SW 1271 (cell line): ENCODE data around the gene FSIP1.

ENCODE experiments used
- DNase-seq, 2 experiments: peaks; one replicate each; lab custom pipeline; 2025; lab: John Stamatoyannopoulos, UW

The FSIP1 gene

DNA sequence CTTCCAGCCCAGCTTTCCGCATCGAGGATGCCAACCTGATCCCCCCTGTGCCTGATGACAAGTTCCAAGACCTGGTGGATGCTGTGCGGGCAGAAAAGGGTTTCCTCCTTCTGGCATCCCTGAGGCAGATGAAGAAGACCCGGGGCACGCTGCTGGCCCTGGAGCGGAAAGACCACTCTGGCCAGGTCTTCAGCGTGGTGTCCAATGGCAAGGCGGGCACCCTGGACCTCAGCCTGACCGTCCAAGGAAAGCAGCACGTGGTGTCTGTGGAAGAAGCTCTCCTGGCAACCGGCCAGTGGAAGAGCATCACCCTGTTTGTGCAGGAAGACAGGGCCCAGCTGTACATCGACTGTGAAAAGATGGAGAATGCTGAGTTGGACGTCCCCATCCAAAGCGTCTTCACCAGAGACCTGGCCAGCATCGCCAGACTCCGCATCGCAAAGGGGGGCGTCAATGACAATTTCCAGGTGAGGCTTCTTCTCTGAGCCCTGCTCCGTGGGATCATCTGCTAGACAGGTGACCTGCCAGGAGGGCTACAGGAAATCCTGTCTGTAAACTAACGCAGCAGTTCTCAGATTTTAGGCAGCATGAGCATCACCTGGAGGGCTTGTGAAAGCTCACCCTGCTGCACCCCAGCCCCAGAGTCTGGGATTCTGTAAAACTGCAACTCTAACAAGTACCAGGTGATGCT, 200.2 kb downstream of the FSIP1 start:
- no peak for DNase-seq

DNA sequence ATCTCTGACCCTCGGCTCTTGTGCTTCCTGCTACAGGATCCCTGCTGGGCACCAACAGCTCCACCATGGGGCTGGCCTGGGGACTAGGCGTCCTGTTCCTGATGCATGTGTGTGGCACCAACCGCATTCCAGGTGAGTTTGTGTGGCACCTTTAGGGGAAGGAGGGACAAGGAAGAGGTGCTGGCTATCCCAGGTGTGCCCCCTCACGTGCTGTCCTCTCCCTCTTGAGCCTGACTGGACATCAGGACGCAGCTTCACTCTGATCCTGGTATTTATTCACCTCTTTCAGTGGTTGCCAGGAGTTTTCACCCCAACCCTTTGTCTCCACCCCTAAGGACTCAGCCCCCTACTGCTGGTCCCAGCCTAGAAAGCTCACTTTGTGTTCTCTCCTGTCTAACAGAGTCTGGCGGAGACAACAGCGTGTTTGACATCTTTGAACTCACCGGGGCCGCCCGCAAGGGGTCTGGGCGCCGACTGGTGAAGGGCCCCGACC, 200.8 kb downstream of the FSIP1 start:
- peak; percentile 19 to 47 for DNase-seq

DNA sequence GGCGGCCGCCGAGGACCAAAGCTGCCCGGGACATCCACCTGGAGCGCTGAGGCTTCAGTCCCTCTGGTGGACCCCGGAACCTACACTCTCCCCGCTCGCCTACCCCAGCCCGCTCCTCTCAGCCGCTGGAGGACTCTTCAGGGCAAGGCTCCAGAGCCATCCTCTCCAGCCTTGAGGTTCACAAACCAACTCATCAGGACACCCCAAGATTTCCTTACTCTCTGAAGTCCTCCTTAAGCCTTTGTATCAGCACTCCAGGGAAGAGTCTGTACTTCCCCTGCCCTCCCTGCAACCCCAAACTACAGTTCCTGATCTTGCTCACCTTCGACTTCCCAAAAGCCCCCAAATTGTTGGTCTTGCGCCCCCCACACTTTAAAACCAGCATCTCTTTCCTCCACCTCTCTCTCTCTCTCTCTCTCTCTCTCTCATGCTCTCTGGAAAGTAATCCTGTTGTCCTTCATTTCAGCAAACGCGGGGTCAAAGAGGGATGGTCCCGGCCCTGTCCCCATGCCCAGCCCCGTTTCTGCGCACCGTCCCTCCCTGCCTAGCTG, 201.3 kb downstream of the FSIP1 start:
- DNase-seq = no peak

DNA sequence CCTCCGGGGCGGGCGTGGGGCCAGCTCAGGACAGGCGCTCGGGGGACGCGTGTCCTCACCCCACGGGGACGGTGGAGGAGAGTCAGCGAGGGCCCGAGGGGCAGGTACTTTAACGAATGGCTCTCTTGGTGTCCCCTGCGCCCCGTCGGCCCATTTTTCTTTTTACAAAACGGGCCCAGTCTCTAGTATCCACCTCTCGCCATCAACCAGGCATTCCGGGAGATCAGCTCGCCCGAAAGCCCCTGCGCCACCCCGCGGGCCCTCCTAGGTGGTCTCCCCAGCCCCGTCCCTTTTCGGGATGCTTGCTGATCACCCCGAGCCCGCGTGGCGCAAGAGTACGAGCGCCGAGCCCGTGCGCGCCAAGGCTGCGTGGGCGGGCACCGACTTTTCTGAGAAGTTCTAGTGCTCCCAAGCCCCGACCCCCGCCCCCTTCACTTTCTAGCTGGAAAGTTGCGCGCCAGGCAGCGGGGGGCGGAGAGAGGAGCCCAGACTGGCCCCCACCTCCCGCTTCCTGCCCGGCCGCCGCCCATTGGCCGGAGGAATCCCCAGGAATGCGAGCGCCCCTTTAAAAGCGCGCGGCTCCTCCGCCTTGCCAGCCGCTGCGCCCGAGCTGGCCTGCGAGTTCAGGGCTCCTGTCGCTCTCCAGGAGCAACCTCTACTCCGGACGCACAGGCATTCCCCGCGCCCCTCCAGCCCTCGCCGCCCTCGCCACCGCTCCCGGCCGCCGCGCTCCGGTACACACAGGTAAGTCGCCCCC, 202.0 kb downstream of the FSIP1 start, which contains the start of gene THBS1:
TSS of gene THBS1 (plus strand) at position 595 of the 757 bp plus-strand sequence. CDS start 779 bp downstream, outside the sequence.
- peak; percentile 21 to 57 for DNase-seq

DNA sequence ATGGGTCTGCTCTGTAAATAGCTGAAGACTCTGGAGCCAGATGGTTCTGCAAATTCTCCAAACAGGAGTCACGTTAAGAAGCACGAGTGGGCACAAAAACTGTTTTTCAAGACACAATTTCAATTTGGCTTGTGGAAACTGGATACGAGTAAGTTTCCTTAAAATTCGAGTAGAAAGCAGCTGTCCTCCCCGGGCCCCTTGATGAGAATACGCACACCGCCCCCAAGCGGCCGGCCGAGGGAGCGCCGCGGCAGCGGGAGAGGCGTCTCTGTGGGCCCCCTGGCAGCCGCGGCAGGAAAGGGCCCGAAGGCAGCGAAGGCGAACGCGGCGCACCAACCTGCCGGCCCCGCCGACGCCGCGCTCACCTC, 202.5 kb downstream of the FSIP1 start:
- DNase-seq = peak; percentile 44 to 47

DNA sequence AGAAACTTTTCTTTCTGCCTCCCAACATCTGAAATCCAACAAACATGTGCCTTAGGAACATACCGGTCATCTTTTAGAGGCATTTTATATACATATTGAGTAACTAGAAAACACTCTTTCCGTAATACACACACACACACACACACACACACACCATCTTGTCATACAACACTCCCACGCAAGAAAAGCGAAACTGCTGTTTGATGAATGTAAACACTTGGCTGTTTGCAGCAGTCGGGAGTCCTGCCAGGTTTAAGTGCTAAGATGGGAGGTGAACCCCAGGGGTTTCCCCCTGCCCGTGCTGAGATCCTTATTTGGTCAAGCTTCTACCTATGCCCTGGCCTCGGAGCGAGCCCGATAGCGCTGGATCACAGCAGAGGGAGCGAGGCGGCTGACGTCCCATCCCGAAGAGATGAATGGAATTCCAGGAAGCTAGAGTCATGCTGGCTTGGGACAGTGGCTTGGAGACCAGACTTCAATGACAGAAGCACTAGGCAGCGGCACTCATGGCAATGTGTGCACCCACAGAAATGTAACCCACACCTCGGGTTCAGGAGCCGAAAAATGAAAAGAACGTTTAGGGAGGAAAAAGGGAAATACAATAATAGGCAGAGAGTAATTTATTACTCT, 203.0 kb downstream of the FSIP1 start:
- DNase-seq = no peak

DNA sequence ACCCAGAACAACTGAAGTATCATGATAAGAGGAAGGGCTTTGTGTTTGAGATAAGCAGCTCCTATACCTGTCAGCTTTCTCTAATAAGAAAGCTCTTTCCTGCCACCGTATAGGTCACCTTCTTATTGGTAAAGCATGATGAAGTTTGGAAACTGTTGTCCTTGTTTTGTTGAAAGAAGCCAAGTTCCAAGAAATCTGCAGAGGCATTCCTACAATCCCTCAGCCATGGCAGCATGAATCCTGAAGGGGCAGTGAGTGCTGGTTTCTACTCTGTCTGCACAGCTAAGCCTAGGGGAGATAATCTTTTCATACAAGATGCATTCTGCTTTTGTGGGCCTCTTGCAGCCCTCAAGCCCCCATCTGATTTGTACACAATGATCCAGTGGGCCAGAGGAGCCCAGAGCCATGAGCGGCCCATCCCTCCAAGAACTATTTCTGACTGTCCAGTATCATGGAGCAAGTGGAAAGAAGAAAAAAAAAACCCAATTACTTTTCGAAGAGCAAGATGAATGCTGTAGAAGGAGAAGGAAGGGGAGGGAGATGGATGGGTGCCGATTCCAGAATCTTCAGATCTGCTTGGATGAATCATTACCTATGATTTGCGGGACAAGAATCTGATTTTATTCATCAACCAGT, 203.7 kb downstream of the FSIP1 start:
- no peak for DNase-seq

DNA sequence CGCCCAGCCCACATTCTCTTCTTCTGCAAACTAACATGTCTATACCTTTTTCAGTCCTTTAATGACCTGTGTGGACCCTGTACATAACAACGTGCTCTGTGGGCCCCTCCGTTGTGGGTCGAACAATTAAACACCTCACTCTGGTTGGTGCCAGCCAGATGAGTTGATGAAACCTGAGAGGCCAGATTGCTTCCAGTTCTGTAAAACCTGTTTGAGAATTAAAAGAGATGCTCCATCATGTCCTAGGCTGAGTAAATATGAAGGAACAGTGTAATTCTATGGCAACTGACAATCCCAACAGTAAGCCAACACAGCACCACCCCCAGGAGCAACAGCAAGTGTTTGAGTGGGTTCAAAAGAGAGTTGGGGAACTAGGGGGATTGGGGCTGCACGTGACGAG, 207.5 kb downstream of the FSIP1 start:
- DNase-seq = no peak

DNA sequence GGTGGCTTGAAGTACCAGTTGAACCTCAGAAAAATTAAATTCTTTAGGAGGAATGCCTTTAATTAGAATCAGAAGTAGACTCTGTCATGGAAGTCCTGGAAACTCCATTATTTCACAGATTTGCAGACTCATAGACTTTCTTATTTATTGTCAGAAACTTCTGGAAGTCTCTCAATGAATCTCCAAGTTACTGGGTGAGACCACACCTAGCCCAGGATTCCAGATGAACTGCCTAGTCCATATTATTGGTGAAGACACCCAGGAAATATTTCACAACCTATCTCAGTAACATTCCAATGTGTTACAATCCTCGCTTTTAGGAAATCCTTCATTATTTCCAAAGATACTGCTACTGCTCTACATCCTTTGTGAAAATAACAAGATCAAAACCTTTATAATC, 208.2 kb downstream of the FSIP1 start:
- DNase-seq = no peak

DNA sequence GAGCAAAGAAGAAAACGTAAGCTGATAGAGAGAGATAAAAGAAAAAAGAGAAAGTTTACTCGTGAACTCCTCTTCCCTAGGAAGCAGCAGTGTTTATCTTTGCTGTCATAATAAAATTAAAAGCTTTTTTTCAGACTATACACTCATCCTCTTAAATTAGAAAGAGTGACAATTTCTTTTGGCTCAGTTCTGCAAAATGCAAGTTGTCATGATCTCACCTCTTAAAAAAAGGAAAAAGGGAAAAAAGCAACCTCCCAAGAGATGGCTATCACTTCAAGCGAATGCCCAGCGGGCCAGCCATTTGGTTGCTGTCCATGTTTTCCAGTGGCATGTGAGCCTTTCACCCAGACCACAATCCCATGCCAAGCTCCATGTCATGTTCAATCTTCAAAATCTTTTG, 208.8 kb downstream of the FSIP1 start:
- DNase-seq = no peak

DNA sequence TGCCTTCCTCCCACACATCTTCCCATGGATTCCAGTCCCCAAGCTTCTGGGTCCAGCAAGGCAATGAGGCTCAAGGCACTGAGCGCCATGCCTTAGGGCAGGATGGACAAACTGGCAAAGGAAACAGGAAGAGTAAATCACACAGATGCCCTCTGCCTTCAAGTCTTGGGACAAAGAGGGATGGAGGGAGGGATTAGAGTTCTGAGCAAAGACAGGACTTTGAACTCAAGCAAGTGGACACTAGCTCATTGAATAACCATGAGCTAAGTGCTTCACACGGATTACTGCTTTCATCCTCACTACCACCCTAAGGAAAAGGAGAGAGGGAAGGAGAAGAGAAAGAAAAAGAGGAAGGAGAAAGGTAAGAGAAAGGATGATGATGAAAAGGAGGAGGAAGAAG, 209.4 kb downstream of the FSIP1 start:
- no peak for DNase-seq

DNA sequence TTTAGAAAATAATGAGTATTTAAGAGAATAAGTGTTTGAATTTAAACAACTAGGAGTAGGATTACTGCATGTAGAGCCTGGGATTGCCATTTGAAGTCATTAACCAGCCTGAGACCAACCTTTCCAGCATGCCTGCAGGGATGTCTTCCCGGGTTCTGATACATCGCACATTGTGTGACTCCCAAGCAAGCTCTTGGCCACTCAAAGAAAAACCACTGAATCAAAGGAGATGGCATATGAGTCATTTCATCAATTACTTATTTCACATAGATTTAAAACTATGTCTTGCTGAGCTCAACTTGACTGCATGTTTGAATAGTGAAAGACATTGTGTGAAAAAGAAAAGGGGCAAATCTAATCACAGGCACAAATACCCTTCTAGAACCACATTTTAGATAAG, 216.8 kb downstream of the FSIP1 start:
- no peak for DNase-seq

DNA sequence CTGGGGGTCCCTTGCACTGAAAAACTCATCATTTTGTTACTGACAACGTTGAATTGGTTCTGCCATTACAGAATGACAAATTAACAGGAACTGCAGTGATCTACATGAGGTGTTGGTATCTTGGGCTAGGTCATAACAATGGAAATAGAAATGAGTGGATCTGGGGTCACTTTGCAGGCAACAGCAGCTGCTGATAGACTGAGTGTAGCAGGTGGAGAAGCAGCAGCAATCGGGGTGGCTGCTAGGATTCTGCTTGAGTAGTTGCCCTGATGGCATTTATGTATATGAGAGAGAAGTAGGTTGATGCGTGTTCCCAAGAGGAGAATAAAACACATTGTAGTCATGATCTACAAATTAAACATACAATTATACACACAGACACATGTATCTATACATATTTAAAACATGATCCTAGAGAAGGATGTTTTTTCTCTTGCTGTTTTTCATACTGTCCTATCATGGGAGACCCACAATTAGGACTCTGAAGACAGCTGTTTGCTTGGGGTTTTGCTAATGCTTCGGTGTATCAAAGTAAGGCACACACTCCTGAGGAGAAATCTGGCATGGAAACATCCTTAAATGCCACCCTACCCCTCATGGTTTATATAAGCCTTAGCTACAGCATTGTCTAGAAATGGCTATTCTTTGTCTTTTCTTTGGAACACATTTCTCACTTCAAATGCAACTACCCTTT, 217.5 kb downstream of the FSIP1 start:
- no peak for DNase-seq

DNA sequence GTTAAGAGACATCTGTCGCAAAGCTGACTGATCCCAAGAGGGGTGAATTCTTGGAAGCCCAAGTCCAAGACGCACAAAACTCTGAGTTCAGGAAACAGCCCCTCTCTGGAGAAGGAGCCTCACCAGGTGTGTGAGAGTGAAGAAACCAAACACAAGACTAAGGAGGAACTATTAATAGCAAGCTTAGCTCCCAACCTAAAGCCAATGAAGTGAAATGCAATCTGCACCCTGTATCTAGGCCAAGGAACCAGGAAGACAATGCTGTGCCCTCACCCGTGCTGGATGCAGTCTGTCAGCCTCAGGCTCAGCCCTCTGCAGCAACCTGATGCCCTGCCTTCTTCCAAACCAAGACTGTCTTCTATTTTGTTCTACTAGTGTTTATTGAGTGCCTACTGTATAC, 224.2 kb downstream of the FSIP1 start:
- DNase-seq = no peak

DNA sequence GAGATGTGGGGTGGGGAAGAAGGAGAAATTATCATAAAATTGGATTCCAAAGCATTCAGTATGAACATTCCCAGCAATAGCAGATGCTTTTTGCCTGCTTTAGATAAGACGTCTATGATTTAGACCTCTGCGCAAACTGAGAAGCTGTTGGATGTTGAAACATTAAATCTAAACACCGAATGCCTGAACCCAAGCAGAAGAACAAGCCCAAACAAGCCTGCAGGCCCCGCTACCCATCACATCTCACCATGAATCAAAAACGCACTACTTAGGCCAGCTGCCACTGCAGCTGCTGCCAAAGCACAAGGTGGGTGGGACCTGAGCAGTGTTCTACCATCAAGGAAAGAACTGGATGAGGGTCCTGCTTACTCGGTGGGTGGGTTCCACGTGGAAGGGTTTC, 226.2 kb downstream of the FSIP1 start:
- DNase-seq = no peak

DNA sequence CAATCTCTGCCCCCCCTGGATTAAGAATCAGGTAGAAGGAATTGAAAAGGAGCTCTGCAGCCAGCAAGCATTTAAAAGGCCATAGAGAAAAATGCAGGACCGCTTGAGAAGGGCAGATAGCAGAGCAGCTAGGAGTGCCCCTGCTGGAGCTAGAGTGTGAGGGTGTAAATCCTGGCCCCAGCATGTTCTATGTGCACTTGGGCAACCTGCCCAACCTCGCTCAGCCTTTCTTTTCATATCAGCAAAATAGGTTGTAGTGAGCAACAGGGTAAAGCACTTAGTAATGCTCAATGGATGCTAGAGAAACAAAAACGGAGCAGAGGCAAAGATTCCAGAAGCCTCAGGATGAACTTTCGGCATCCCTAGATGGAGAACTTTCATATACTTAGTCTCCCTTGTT, 226.8 kb downstream of the FSIP1 start:
- no peak for DNase-seq

DNA sequence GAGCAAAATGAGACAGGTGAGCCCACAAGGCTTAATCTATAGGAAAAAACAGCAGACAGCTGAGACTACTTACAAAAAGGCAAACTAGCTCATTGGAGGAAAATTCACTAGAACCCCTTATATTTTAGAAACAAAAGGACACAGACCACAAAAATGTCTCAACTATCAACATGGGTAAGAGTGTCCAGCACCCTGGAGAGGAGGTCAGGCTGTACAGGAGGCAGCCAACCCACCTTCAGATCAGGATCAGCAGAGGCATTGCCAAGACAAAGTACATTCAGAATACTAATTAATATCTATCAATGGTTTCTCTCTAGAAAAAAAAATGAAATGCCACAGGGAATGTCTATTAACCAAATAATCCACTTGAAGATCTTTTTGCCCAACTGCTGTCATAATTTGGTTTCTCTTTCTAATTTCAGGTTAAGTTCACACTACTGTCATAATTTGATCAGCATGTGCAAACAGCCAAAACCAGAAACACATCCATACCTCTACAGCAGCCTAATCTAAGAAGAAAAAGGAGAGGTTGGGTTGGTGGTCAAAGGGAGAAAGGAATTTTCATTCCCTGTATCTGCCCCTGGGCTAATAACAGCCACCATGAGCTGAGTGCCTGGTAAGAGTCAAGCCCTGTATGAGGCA, 227.8 kb downstream of the FSIP1 start:
- no peak for DNase-seq

DNA sequence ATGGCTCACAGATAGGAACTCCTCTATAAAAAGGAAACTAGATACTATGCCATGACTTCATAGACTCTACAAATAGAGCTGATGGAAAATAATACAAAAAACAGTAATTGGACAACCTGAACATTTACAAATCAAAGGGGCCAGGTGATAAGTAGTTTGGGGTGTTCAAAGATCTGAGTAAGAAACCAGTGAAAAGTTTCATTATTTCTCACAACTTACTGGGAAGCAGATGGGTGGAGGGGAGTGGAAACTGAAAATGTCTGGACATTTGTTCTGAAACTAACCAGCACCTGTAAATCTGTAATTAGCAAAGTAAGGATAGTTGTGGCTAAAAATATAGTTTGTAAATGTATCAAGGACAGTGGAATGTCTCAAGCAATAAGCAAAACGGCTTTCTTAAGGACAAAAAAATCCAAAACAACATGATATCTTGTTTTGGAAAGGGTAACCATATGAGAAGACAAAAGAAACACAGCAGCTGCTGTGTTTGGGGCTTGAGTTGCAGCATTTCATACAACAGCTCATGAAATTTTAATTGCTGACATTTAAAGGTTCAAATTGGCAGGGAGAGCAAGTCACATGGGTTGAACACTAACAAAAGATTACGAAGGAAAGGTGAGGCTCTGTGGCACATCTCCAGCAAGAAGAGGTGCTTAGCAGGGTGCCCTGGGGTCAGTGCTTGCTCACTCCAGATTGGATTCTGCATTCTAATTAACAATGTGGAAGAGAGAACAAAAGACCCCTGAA, 228.5 kb downstream of the FSIP1 start:
- no peak for DNase-seq

DNA sequence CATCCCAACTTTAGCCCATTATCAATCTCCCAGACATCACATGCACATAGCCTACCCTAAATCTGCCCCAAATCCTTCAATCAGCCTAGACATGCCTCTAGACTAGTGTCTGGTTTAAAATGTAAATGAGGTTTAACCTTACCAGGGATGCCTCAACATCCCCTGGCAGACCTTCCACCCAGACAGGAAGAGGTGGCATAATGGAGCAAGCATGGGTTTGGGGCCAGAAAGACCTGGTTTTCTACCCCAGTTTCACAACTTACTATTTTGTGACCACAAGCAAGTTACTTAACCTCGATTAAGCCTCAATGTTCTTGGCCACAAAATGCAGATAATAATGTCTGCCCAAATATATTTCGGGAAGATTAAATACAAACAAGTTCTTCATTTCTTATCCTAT, 230.1 kb downstream of the FSIP1 start:
- DNase-seq = no peak

DNA sequence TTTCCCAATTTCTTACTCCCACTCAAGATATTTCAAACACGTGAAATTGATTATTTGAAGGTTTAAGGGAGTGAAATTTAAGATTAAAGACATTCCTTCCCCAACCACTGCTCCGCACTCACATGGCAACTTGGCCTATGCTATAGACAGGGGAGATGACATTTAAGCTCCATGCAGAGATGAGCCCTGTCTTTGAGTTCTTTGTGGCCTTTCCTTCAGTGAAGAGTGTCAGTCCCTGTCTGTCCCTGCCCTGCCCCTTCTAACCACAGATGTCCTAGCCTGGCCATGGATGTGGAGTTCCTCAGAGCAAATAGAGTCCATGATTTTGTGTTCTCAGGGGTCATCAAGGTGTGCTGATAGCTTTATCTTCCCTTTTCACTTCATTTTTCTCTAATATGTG, 231.2 kb downstream of the FSIP1 start:
- no peak for DNase-seq
